ENCODE data around the gene GNE. TPM values are rescaled to one million over a fixed set of nuclear protein-coding genes. Genes with fewer than 3 reads are reported as not detected.

Gene GNE
- total and polyA plus RNA-seq, 2 of the 13 experiments (the other 11 are each of a cell fraction or from before 2014, with no cell fraction given): 16.1 to 24.1 TPM

GRCh38 chr9:36284226-36284625, 26.0 kb upstream of the GNE start:
- ATAC-seq (no peak), FAIRE-seq (no peak), DNase-seq (ENCODE audit: low spot score) (no peak)
- Histone ChIP-seq H3K27ac (ENCODE audit: extremely low read length, insufficient read depth, low read length) (no peak overlapping the region), H3K36me3 (replicated peaks in 1 of 2; ENCODE audit: control insufficient read depth in 1 of 2, insufficient read depth in 2 of 2, low read length in 2 of 2) (no peaks in the 10 kb centered on the region), H3K4me3 (replicated peaks in 1 of 3; ENCODE audit: insufficient read depth in 1 of 3, low read depth in 2 of 3, low read length in 3 of 3) (no peak overlapping the region), H2AFZ (ENCODE audit: low read length) (no peak overlapping the region), H3K4me2 (ENCODE audit: low read depth, low read length) (no peak overlapping the region), H3K79me2 (ENCODE audit: insufficient read depth, low read length) (no peaks in the 10 kb centered on the region), H3K9me3 (ENCODE audit: low read length) (no peaks in the 10 kb centered on the region), H4K20me1 (ENCODE audit: insufficient read depth, low read length) (no peaks in the 10 kb centered on the region), H3K27me3 (ENCODE audit: control insufficient read depth in 1 of 2, insufficient read depth in 2 of 2, low read length in 2 of 2) (no peaks in the 10 kb centered on the region), H3K4me1 (ENCODE audit: insufficient read depth, low read length) (peaks cover 20% of the 10 kb centered on the region; the same call in 1 of the 2 replicates), H3K9ac (ENCODE audit: insufficient read depth, low read depth, low read length) (no peak overlapping the region)
- ChIA-PET CTCF (ENCODE audit: low intra/inter-chr PET ratio, low total read pairs) (no interaction called here), POLR2A (no interaction called here)
- intact Hi-C loops (cut with micrococcal nuclease; ENCODE audit: unreplicated experiment): no loop called here
- in situ Hi-C loops (cut with HindIII; ENCODE audit: extremely low pct_ligation_motif_present, low pct_unique_long_range_greater_than_20kb): no loop called here
- 94% methylated on average over 4 of the region's 4 CpGs for WGBS (ENCODE audit: low lambda C conversion rate)
- no TSS peak for BruUV-seq (replicated peaks)
- TF ChIP-seq ZNF770 (CRISPR knock-in tag; IDR thresholded peaks at IDR 0.05) (no peak), ZNF563 (CRISPR knock-in tag; IDR thresholded peaks at IDR 0.05) (no peak), ATRX (CRISPR knock-in tag; IDR thresholded peaks at IDR 0.05; ENCODE audit: borderline replicate concordance) (no peak), ZNF644 (CRISPR knock-in tag; IDR thresholded peaks at IDR 0.05; ENCODE audit: low read depth) (no peak), RFXANK (CRISPR knock-in tag; IDR thresholded peaks at IDR 0.05) (no peak), KDM6A (CRISPR knock-in tag; IDR thresholded peaks at IDR 0.05; ENCODE audit: low read depth) (no peak), ZNF557 (CRISPR knock-in tag; IDR thresholded peaks at IDR 0.05) (no peak), ERF (CRISPR knock-in tag; IDR thresholded peaks at IDR 0.05) (no peak), HMGA1 (CRISPR knock-in tag; conservative IDR thresholded peaks at IDR 0.05) (no peak), ZNF142 (CRISPR knock-in tag; IDR thresholded peaks at IDR 0.05) (no peak), ZNF660 (CRISPR knock-in tag; IDR thresholded peaks at IDR 0.05; ENCODE audit: borderline replicate concordance, low read depth) (no peak), EEA1 (CRISPR knock-in tag; IDR thresholded peaks at IDR 0.05; ENCODE audit: borderline replicate concordance) (no peak), ZNF510 (CRISPR knock-in tag; IDR thresholded peaks at IDR 0.05; ENCODE audit: low read depth) (no peak), ZNF615 (CRISPR knock-in tag; IDR thresholded peaks at IDR 0.05; ENCODE audit: borderline replicate concordance) (no peak)
